H1 (cell line): ENCODE data around the gene ITPK1. TPM values are rescaled to one million over a fixed set of nuclear protein-coding genes. Genes with fewer than 3 reads are reported as not detected.

Experiments used
- CHD7 ChIP-seq: fragments of 300-600 bp; sonication (generic); IDR thresholded peaks from 2 replicates; pipeline ENCODE4 v1.7.1; 2012; ENCODE audit warnings: low read length, moderate library complexity, mild to moderate bottlenecking, inconsistent platforms; ENCODE audit not compliant: insufficient replicate concordance
- CTBP2 ChIP-seq: IDR thresholded peaks from 2 replicates; pipeline ENCODE4 v1.7.0; 2011; ENCODE audit warnings: borderline replicate concordance, mild to moderate bottlenecking, moderate library complexity, mixed read lengths, low read length; ENCODE audit not compliant: insufficient read depth, insufficient read length
- EZH2 ChIP-seq: fragments of 200-600 bp; sonication (generic); IDR thresholded peaks from 2 replicates; pipeline ENCODE4 v1.7.1; 2012; ENCODE audit warnings: low read depth, mild to moderate bottlenecking, moderate library complexity, low read length, inconsistent platforms; ENCODE audit not compliant: severe bottlenecking
- POLR2A ChIP-seq, 2 experiments: IDR thresholded peaks; 1 replicate in 1 of 2; 2 replicates in 1 of 2; pipeline ENCODE4 v1.6.1; 2011; ENCODE audit warnings: low read depth in 2 of 2, low read length in 2 of 2, mild to moderate bottlenecking in 2 of 2; ENCODE audit errors: control extremely low read depth in 1 of 2
- RFX5 ChIP-seq: IDR thresholded peaks from 2 replicates; pipeline ENCODE4 v1.6.1; 2011; ENCODE audit warnings: low read depth, low read length, improper control_type of control experiment, borderline replicate concordance
- SIX5 ChIP-seq: IDR thresholded peaks from 2 replicates; pipeline ENCODE4 v1.6.1; 2011; ENCODE audit warnings: mild to moderate bottlenecking, low read depth, low read length
- polyA plus RNA-seq, 7 experiments: library from polyadenylated mRNA; depleted of rRNA in 3 of 7; stranded (reverse) in 5 of 7; unstranded in 2 of 7; fragments of >200 nt in 5 of 7; fragments of 200-250 nt in 2 of 7; gene quantifications; 1 replicate in 5 of 7; 2 replicates in 1 of 7; 4 replicates in 1 of 7; pipeline versions ENCODE4 v1.2.1 to v1.2.3, GENCODE V29; 2011 to 2013; ENCODE audit warnings: missing spikeins in 2 of 7, mixed read lengths in 2 of 7
- total RNA-seq: library from RNA; stranded (reverse); fragmentation: NEBNext Ultra II Directional; extraction: Animal tissue kit (Norgen Biotek cat#: 25700); gene quantifications from 2 replicates; pipeline ENCODE4 v1.2.1, GENCODE V29; 2021

ITPK1 gene
- total and polyA plus RNA-seq, 2 of the 8 experiments (the other 6 are each of a cell fraction or from before 2014, with no cell fraction given): 108 to 143 TPM

DNA sequence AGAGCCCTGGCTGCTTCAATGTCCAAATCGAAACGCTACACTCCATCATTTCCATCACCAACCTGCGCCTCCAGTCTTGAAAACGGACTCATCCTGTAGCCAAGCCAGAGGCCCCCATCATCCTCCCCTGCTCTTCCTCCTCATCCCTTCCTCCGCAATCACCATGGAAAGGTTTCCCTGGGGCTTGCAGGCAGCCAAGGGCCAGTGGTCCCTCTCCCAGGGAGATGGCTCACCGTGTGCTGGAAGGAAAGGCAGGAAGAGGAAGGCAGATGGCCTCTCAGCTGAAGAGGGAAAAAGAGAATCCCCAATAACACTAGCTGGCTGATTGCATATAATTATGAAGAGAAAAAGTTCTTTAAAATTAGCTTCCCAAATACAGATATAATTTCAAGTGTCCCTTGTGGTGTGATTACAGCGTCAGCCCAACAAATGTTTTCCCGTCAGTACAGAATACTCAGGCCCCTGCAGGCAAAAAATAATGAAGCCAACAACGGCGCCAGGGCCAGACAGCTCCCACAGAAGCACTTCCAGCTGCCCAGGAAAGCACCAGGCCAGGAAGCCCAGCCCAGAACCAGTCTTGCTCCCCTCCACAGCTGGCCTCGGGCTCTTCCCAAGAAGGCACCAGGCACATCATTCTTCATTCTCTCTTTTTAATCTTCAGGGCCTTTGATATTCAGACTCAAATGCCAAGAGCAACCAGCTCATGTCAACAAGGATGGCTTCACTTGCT lies 24.7 kb downstream of the ITPK1 start (continued):
- TF ChIP-seq CHD7 (no peak), POLR2A (IDR thresholded peaks at IDR 0.05; ENCODE audit: control extremely low read depth in 1 of 2, low read depth in 2 of 2, low read length in 2 of 2) (no peak), RFX5 (no peak), EZH2 (no peak), CTBP2 (no peak), SIX5 (no peak)
- TF ChIP-seq, all 59 proteins: peak for 0
